ENCODE results near the gene CBFA2T2.
"Not testable (repeated sequence)": the region's sequence is repeated elsewhere in the genome, so short reads cannot be mapped to it uniquely, and the experiment has no call there.

CBFA2T2 gene

DNA sequence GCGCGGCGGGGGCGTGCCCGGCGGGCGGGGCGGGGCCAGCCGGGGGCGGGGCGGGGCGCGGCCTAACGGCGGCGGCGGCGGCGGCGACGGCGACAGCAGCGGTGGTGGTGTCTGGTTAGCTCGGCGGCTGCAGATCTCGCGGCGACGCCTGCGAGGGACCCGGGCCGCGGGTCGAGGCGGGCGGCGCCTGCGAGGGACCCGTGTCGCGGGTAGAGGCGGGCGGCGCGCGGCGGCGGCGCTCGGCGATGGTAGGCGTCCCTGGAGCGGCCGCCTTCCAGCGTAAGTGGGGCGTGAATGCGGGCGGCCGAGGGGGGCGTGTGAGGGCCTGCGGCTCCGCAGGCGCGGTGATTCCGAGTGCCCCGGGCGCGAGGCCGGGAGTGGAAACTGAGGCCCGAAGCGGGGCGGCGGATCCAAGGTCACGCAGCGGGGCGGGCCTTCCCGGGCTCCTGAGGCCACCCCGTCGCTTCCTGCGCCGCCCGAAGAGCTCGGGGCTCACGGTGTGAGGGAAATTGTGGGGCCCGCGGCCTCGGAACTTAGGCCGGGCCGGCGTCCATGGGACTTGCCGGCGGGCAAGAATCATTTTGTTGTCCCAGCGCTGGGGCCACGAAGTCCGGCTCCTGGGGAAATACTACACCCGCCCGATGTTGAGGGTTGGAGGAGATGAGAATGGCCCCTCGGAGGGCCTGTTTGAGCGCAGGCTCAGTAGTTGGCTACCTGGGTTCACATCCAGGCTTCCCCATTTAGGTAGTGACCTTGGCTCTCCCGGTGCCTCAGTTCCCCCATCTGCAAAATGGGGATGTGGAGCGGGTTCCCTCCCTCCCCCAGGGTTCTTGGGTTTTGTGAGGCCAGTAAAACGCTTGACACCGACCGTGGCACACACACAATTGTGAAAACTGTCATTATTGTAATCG, at the start of gene CBFA2T2:
Gene CBFA2T2 (plus strand): TSS at position 74 of the 911 bp plus-strand sequence. CDS start 172 bp downstream, at position 246.
- DNase-seq (ENCODE audit: low read depth) = no peak
- TF ChIP-seq, protein P1, sequence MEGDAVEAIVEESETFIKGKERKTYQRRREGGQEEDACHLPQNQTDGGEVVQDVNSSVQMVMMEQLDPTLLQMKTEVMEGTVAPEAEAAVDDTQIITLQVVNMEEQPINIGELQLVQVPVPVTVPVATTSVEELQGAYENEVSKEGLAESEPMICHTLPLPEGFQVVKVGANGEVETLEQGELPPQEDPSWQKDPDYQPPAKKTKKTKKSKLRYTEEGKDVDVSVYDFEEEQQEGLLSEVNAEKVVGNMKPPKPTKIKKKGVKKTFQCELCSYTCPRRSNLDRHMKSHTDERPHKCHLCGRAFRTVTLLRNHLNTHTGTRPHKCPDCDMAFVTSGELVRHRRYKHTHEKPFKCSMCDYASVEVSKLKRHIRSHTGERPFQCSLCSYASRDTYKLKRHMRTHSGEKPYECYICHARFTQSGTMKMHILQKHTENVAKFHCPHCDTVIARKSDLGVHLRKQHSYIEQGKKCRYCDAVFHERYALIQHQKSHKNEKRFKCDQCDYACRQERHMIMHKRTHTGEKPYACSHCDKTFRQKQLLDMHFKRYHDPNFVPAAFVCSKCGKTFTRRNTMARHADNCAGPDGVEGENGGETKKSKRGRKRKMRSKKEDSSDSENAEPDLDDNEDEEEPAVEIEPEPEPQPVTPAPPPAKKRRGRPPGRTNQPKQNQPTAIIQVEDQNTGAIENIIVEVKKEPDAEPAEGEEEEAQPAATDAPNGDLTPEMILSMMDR (IDR thresholded peaks at IDR 0.05; ENCODE audit: low read depth, low read length, missing control alignments) = no peak
- in situ Hi-C loops (cut with HindIII; ENCODE audit: low sequenced_read_pairs) = no loop called here
- H3K4me3 ChIP-seq (ENCODE audit: low read depth, low read length) = peak within 1 kb of the TSS; percentile 85

GRCh38 chr20:33440562-33440961, 49.3 kb upstream of the CBFA2T2 start:
- H3K4me3 ChIP-seq (ENCODE audit: low read depth, low read length); in situ Hi-C loops (cut with HindIII; ENCODE audit: low sequenced_read_pairs): not testable (repeated sequence)

DNA sequence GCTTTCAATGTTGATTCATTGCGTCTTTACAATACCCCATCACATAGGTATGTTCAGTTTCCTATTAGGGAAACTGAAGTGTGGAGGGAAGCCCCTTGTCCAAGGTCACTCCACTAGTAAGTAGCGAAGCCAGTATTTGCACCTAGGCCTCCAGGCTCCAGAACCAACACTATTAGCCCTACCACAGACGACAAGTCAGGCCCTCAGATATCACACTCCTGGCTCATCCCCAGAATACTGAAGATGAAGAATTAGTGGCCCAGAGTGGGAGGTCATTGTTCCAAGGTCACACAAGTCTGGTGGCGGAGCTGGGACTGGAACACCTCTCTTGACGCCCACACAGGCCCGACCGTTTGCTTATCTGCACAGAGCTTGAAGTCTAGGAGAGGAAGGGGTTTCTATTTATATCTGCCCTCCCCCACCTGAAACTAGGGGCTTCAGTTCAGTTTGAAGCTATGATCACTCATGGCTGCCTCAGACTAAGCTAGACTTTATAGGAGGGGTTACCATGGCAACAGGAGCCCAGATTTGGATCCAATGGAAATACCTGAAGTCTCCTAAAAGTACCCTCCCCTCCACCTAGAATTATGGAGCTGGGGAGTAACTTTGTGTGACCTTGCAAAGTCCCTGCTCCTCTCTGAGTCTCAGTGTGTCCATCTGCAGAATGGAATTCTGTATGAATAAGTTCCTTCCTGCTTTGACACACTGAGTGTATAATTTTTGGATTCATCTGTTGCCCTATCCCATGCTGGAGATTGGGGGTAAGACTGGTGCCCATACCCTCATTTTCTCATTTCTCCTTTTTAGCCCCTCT, 48.5 kb upstream of the CBFA2T2 start:
- TF ChIP-seq, protein P1 (IDR thresholded peaks at IDR 0.05; ENCODE audit: low read depth, low read length, missing control alignments) = no peak
- H3K4me3 ChIP-seq (ENCODE audit: low read depth, low read length) = no peak overlapping the region
- in situ Hi-C loops (cut with HindIII; ENCODE audit: low sequenced_read_pairs) = no loop called here
- no peak for DNase-seq (ENCODE audit: low read depth)

More at GRCh38 chr20:33440562-33440961, 49.3 kb upstream of the CBFA2T2 start:
- not testable (repeated sequence) for DNase-seq (ENCODE audit: low read depth)

DNA sequence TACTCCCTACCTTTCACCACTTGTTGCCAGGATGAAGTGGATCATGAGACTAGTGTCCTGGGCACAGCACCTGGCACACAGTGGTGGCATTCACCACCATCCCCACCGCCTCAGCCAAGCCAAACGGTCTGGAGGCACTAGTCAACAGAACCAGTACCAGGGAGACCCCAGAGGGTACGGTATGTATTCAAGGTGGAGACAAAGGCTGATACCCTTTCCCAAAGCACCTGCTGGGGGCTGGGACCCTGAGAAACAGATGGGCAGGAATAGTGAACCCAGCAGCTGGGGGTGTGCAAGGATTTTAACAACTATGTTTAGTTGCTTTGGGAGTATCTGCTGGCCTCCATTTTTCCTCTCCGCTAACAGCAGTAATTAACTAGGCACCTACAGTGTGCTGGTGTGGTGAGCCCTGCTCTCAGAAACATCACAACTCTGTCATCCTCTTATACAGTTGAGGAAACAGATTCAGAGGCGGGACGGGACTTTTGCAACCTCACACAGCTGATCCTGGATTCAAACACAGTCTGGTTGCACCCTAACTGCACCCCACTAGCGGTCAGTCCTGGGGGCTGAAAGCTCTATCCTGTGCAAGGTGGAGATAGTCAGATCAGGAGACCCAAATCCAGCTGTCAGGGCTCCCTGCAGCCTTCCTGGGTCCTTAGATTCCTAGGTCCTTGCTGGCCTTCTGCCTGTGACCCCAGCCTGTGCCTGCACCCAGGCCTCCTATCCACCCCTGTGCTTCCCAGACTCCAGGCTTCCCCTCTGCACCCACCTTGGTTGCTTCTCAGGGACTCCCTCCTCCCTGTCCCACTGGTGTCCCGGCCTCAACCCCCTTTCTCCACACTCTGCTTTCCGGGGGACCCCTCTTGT, 47.5 kb upstream of the CBFA2T2 start:
- no peak for DNase-seq (ENCODE audit: low read depth)
- in situ Hi-C loops (cut with HindIII; ENCODE audit: low sequenced_read_pairs) = no loop called here
- peak overlapping the region; percentile 55 for H3K4me3 ChIP-seq (ENCODE audit: low read depth, low read length)
- TF ChIP-seq, protein P1 (IDR thresholded peaks at IDR 0.05; ENCODE audit: low read depth, low read length, missing control alignments) = no peak

DNA sequence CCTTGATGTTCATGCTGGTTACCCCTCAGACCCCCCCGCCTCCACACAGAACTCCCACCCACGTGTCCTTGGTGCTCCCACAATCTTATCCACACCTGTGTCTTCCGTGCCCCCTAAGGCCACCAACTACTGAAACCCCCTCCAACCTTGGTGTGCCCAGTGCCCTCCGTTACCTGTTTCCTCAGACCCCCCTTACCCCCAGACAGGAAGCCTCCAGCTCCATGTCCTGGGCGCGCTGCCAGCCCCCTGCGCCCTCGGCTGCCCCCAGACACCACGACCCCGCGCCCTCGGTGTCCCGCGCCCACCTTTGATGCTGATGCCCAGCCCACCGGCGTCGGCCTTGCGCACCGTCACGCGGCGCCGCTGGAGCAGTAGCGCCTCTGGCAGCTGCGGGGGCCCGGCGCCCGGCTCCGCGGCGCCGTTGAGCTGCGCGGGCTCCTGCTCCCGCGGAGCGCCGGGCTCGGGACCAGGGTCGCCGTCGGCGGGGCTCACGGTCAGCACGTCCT, 46.8 kb upstream of the CBFA2T2 start:
- in situ Hi-C loops (cut with HindIII; ENCODE audit: low sequenced_read_pairs) = no loop called here
- TF ChIP-seq, protein P1 (IDR thresholded peaks at IDR 0.05; ENCODE audit: low read depth, low read length, missing control alignments) = no peak
- no peak for DNase-seq (ENCODE audit: low read depth)
- H3K4me3 ChIP-seq (ENCODE audit: low read depth, low read length) = peak overlapping the region; percentile 55

GRCh38 chr20:33443512-33444239, 46.2 kb upstream of the CBFA2T2 start, which contains the start of gene SNTA1:
Gene SNTA1 (minus strand): TSS chr20:33443763. CDS start chr20:33443620, 143 bp downstream.
- DNase-seq (ENCODE audit: low read depth) = no peak
- peak within 1 kb of the TSS; percentile 55 for H3K4me3 ChIP-seq (ENCODE audit: low read depth, low read length)
- TF ChIP-seq, protein P1 (IDR thresholded peaks at IDR 0.05; ENCODE audit: low read depth, low read length, missing control alignments) = no peak
- in situ Hi-C loops (cut with HindIII; ENCODE audit: low sequenced_read_pairs) = no loop called here
